SK-N-MC (cell line): ENCODE results near the gene GRK4.

Experiments used
- EZH2 ChIP-seq: fragments of 200-600 bp; sonication (generic); IDR thresholded peaks from one replicate; pipeline ENCODE4 v1.6.1; 2017; ENCODE audit warnings: antibody characterized with exemption
- POLR2AphosphoS5 ChIP-seq: IDR thresholded peaks from 2 replicates; pipeline ENCODE4 v1.6.1; 2012; ENCODE audit warnings: mild to moderate bottlenecking, low read depth, low read length, borderline replicate concordance

GRCh38 chr4:3082925-3083515 is 119.6 kb downstream of the GRK4 start:
- TF ChIP-seq POLR2AphosphoS5 (no peak), EZH2 (no peak)
